Neuronal stem cell (in vitro differentiated cells): ENCODE results near the gene DCAF8. TPM values are rescaled to one million over a fixed set of nuclear protein-coding genes. Genes with fewer than 3 reads are reported as not detected.
A peak's percentile ranks its signal among the peaks of the same experiment; 100 is the strongest.

ENCODE experiments used
- DNase-seq: peaks from one replicate; pipeline ENCODE4 v3.0.0-alpha.2; 2013; ENCODE audit warnings: low spot score
- H2AFZ ChIP-seq: one replicate; pipeline ENCODE4 v1.6.1; 2013; ENCODE audit warnings: mild to moderate bottlenecking, low read length, inconsistent platforms
- H2AK5ac ChIP-seq: 2 replicates; pipeline ENCODE4 v1.6.1; 2013; ENCODE audit warnings: low read depth, mild to moderate bottlenecking, inconsistent platforms, low read length, moderate library complexity, mixed read lengths
- H2BK120ac ChIP-seq: 2 replicates; pipeline ENCODE4 v1.6.1; 2013; ENCODE audit warnings: low read depth, mild to moderate bottlenecking, inconsistent platforms, low read length, moderate library complexity, mixed read lengths
- H2BK12ac ChIP-seq: one replicate; pipeline ENCODE4 v1.6.1; 2013; ENCODE audit warnings: low read length, inconsistent platforms
- H2BK15ac ChIP-seq: 2 replicates; pipeline ENCODE4 v1.6.1; 2013; ENCODE audit warnings: mild to moderate bottlenecking, low read length, inconsistent platforms, mixed read lengths
- H2BK5ac ChIP-seq: one replicate; pipeline ENCODE4 v1.6.1; 2013; ENCODE audit warnings: inconsistent platforms, mild to moderate bottlenecking, low read length, moderate library complexity
- H3K14ac ChIP-seq: one replicate; pipeline ENCODE4 v1.6.1; 2013; ENCODE audit warnings: low read length, inconsistent platforms
- H3K18ac ChIP-seq: 2 replicates; pipeline ENCODE4 v1.6.1; 2013; ENCODE audit warnings: low read length, inconsistent platforms
- H3K23ac ChIP-seq: 2 replicates; pipeline ENCODE4 v1.6.1; 2013; ENCODE audit warnings: low read depth, mild to moderate bottlenecking, mixed read lengths, low read length, inconsistent platforms; ENCODE audit not compliant: poor library complexity
- H3K27ac ChIP-seq: replicated peaks from 3 replicates; pipeline ENCODE4 v1.5.1; 2013; ENCODE audit warnings: low read length, inconsistent platforms
- H3K27me3 ChIP-seq, 3 experiments: 2 replicates each; pipeline ENCODE4 v1.6.1; 2013; ENCODE audit warnings: low read length in 3 of 3, mild to moderate bottlenecking in 2 of 3, inconsistent platforms in 1 of 3, low read depth in 1 of 3, mixed read lengths in 1 of 3, moderate library complexity in 1 of 3; ENCODE audit not compliant: control insufficient read depth in 3 of 3, insufficient read depth in 3 of 3
- H3K36me3 ChIP-seq, 2 donors: replicated peaks in 1 of 2; 2 replicates each; pipeline ENCODE4 v1.6.1; 2013; ENCODE audit warnings: low read length in 2 of 2; ENCODE audit not compliant: control insufficient read depth in 2 of 2, insufficient read depth in 2 of 2
- H3K4ac ChIP-seq: 2 replicates; pipeline ENCODE4 v1.6.1; 2013; ENCODE audit warnings: inconsistent platforms, mild to moderate bottlenecking, low read length, moderate library complexity
- H3K4me1 ChIP-seq, 2 donors: 1 replicate in 1 of 2; 2 replicates in 1 of 2; pipeline ENCODE4 v1.6.1; 2013; ENCODE audit warnings: low read length in 2 of 2, low read depth in 1 of 2; ENCODE audit not compliant: control insufficient read depth in 2 of 2, insufficient read depth in 1 of 2
- H3K4me2 ChIP-seq: one replicate; pipeline ENCODE4 v1.6.1; 2013; ENCODE audit warnings: mild to moderate bottlenecking, low read length, inconsistent platforms; ENCODE audit not compliant: insufficient read depth, poor library complexity, severe bottlenecking
- H3K4me3 ChIP-seq, 2 donors: 2 replicates each; pipeline ENCODE4 v1.5.1; 2013; ENCODE audit warnings: low read length in 2 of 2, mild to moderate bottlenecking in 2 of 2, inconsistent platforms in 1 of 2, moderate library complexity in 1 of 2
- H3K79me1 ChIP-seq: one replicate; pipeline ENCODE4 v1.6.1; 2013; ENCODE audit warnings: low read depth, mild to moderate bottlenecking, inconsistent platforms, low read length, moderate library complexity
- H3K9ac ChIP-seq: one replicate; pipeline ENCODE4 v1.6.1; 2013; ENCODE audit warnings: mild to moderate bottlenecking, low read depth, low read length, inconsistent platforms; ENCODE audit not compliant: poor library complexity
- H3K9me3 ChIP-seq, 2 donors: replicated peaks in 1 of 2; 2 replicates each; pipeline versions ENCODE3 to v1.6.1; 2013; ENCODE audit warnings: low read length in 2 of 2, mild to moderate bottlenecking in 2 of 2, inconsistent platforms in 1 of 2, low read depth in 1 of 2, mixed read lengths in 1 of 2, moderate library complexity in 1 of 2; ENCODE audit not compliant: control insufficient read depth in 2 of 2, insufficient read depth in 1 of 2
- H4K8ac ChIP-seq: one replicate; pipeline ENCODE4 v1.6.1; 2013; ENCODE audit warnings: low read depth, mild to moderate bottlenecking, inconsistent platforms, low read length, moderate library complexity
- H4K91ac ChIP-seq: one replicate; pipeline ENCODE4 v1.6.1; 2013; ENCODE audit warnings: low read length, low read depth, mild to moderate bottlenecking, inconsistent platforms; ENCODE audit not compliant: poor library complexity
- WGBS, 2 donors: extraction: QIAGEN DNeasy Blood & Tissue Kit; methylation state at CpG; one replicate each; pipeline ENCODE4 v1.1.7; 2013; ENCODE audit warnings: missing lambda C conversion rate in 2 of 2, mixed read lengths in 1 of 2; ENCODE audit not compliant: insufficient read length in 2 of 2, insufficient replicate concordance in 1 of 2; ENCODE audit errors: extremely low coverage in 2 of 2; 5-methylcytosine and 5-hydroxymethylcytosine counted together
- polyA plus RNA-seq, 2 experiments: library from polyadenylated mRNA; stranded (reverse); fragments of 200-250 nt; gene quantifications; one replicate each; pipeline ENCODE4 v1.2.3, GENCODE V29; 2013

The DCAF8 gene
- polyA plus RNA-seq (2013, experiment 1 of 2) = 73.6 TPM
- polyA plus RNA-seq (2013, experiment 2 of 2) = 72.1 TPM

DNA sequence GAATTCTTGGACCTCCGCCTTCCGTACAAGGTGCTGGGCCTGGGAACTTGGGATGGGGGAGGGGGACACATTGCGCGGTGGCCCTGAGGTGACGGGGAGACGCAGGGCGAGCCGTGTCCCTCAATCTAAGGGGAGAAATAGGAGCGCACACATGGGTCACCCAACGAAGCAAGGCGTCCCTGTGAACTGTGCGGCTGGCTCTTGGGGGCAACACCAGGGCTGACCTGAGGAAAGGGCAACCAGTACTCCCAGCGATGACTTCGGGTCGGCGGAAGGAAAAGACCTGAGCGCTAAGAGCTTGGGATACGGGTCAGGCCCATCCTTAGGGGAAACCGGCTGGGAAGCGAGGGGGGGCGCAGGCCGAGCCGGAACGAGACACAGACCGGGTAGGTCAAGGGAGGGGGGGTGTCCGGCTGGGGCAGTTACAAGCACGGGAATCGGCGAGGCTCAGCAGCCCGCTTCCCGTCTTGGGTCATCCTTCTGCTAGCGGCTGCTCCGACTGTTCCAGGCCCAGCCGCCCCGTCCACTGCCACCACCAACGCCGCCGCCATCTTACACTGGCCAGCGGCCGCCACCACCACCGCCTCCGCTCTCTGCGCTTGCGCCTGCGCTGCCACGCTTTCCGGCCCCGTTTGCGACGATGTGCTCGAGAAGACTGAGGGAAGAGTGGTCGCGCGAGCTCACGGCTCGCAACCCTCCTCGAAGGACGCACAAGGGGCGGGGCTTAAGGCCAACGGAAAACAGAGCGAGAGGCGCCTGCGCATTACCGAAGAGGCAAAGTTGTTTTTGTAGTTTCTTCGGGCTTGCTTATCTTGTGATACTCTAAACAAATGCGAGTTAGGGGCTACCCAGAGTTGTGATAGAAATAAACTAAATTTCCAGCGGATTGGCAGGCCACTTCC is at the start of gene DCAF8:
Gene DCAF8, minus strand, starts transcription at position 657 of the 902 bp plus-strand sequence. CDS start 18,541 bp downstream, outside the sequence.
- Histone ChIP-seq H2BK120ac (peak within 1 kb of the TSS; percentile 18), H2AK5ac (peak within 1 kb of the TSS; percentile 93), H3K4me1 (peaks cover 6 to 7% of the 10 kb centered on the region in 2 donors), H3K27ac (peak within 1 kb of the TSS; percentile 78), H2AFZ (peak within 1 kb of the TSS; percentile 88), H3K18ac (peak within 1 kb of the TSS; percentile 100), H3K23ac (peak within 1 kb of the TSS; percentile 99), H3K4me3 (peak within 1 kb of the TSS; percentile 83 to 100), H2BK5ac (peak within 1 kb of the TSS; percentile 96), H3K14ac (peak within 1 kb of the TSS; percentile 2), H2BK15ac (no peak within 1 kb of the TSS), H3K9ac (peak within 1 kb of the TSS; percentile 100), H4K91ac (peak within 1 kb of the TSS; percentile 22), H3K4ac (peak within 1 kb of the TSS; percentile 95), H3K36me3 (peaks cover 0 to 25% of the 10 kb centered on the region in 2 donors), H3K9me3 (no peaks in the 10 kb centered on the region), H4K8ac (peak within 1 kb of the TSS; percentile 43), H3K4me2 (peak within 1 kb of the TSS; percentile 58), H3K79me1 (no peaks in the 10 kb centered on the region), H3K27me3 (no peaks in the 10 kb centered on the region), H2BK12ac (no peak within 1 kb of the TSS)
- WGBS, 2 donors = no CpG with 5 or more reads among the region's 67 CpGs
- DNase-seq = peak; percentile 96

DNA sequence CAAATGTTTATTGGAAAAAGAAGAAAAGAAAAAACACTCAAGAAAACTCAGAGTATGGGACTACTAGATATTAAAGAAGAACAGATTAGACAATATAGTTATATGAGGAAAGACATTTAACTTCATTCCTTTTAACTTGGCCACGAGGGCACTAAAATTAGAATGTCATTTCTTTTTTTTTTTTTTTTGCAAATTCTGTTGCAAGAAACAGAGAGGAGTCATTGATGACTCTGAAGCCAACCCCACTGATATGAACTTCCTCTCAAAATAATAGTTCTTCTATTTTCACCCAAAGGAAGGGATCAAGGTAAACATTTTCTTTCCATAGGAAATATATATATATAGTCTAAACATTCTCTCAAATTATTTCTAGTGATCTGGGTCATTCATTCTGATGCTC is 47.2 kb upstream of the DCAF8 start:
- Histone ChIP-seq H2BK15ac (no peak overlapping the region), H4K8ac (no peak overlapping the region), H3K4me1 (no peaks in the 10 kb centered on the region), H3K27me3 (peaks cover 0 to 2% (median 0%) of the 10 kb centered on the region in 3 experiments), H2AFZ (no peak overlapping the region), H3K18ac (no peak overlapping the region), H3K4me3 (no peak overlapping the region), H2BK12ac (no peak overlapping the region), H3K79me1 (peaks cover 2% of the 10 kb centered on the region), H3K14ac (no peak overlapping the region), H3K4ac (no peak overlapping the region), H3K36me3 (peaks cover 40 to 96% of the 10 kb centered on the region in 2 donors), H3K4me2 (no peak overlapping the region), H3K9ac (no peak overlapping the region), H4K91ac (no peak overlapping the region), H3K9me3 (peaks cover 0 to 4% of the 10 kb centered on the region in 2 donors), H2BK120ac (no peak overlapping the region), H2AK5ac (no peak overlapping the region), H3K27ac (no peak overlapping the region), H3K23ac (no peak overlapping the region), H2BK5ac (no peak overlapping the region)
- DNase-seq = no peak
- WGBS, 2 donors = no CpG with 5 or more reads among the region's 1 CpG

DNA sequence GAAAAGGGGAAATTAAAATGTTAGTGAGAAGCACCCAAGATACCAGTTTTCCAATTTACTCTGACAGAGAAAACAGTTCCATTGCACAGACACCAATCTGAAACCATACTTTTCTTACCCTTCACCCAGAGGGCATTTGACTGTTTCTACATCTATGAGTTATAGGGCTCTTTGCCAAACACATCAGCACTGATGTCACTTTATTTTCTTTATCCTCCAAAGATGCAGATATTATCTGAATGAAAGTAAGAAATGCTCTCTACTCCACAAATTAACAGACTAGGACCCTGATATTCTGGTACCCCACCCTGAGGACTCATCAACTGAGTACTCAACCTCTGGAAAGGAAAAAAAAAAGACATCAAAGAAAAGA is 46.8 kb upstream of the DCAF8 start:
- Histone ChIP-seq H3K4ac (no peak overlapping the region), H3K4me2 (no peak overlapping the region), H2BK5ac (no peak overlapping the region), H3K79me1 (peaks cover 2% of the 10 kb centered on the region), H4K91ac (no peak overlapping the region), H2AFZ (no peak overlapping the region), H2BK12ac (no peak overlapping the region), H3K9ac (no peak overlapping the region), H3K9me3 (peaks cover 0 to 4% of the 10 kb centered on the region in 2 donors), H3K36me3 (peaks cover 37 to 94% of the 10 kb centered on the region in 2 donors), H2BK15ac (no peak overlapping the region), H2BK120ac (no peak overlapping the region), H3K23ac (no peak overlapping the region), H3K27me3 (peaks cover 0 to 2% (median 0%) of the 10 kb centered on the region in 3 experiments), H3K4me3 (no peak overlapping the region), H3K4me1 (no peaks in the 10 kb centered on the region), H4K8ac (no peak overlapping the region), H3K14ac (no peak overlapping the region), H3K27ac (no peak overlapping the region), H3K18ac (no peak overlapping the region), H2AK5ac (no peak overlapping the region)
- no peak for DNase-seq

DNA sequence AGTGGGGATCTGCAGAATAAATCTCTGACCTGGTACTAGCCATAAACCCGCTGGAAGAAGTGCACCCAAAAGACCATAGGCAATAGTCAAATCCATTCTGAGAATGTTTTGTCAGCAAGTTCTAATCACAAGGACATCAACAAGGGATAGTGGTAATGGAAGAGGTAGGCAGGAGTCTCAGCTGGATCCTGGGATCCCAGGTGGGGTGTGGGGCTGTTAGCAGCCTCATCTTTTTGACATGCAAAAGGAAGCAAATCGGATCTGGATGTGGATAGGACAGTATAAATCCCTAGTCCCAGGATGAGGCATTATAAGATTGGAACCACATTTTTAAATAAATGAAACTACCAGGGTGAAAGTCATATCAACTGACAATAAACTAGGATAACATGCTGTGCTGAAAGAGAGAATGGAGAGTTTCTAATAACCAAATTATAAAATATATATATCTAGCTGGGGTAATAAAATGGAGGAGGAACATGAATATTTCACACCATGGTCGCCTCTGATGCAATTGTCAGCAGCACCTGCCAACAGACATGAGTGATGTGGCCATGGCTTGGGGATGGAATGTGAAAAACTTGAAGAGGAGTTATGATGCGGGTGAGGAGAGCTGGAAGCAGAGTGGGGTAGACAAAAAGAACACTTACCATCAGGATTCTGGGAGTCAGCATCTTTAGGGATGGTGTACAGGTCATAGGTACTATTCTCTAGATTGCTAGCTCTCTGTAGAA is 46.3 kb upstream of the DCAF8 start:
- Histone ChIP-seq H3K79me1 (peaks cover 2% of the 10 kb centered on the region), H3K27me3 (peaks cover 0 to 2% (median 0%) of the 10 kb centered on the region in 3 experiments), H3K4me3 (no peak overlapping the region), H3K18ac (no peak overlapping the region), H3K36me3 (peaks cover 35 to 94% of the 10 kb centered on the region in 2 donors), H3K9me3 (peaks cover 0 to 4% of the 10 kb centered on the region in 2 donors), H3K4me2 (no peak overlapping the region), H2AK5ac (no peak overlapping the region), H3K14ac (no peak overlapping the region), H2BK12ac (no peak overlapping the region), H3K27ac (no peak overlapping the region), H3K23ac (no peak overlapping the region), H4K8ac (no peak overlapping the region), H4K91ac (no peak overlapping the region), H2BK15ac (no peak overlapping the region), H2AFZ (no peak overlapping the region), H3K4me1 (no peaks in the 10 kb centered on the region), H2BK120ac (no peak overlapping the region), H2BK5ac (no peak overlapping the region), H3K4ac (no peak overlapping the region), H3K9ac (no peak overlapping the region)
- DNase-seq = no peak
- no CpG with 5 or more reads among the region's 4 CpGs for WGBS, 2 donors
